CD4-positive, alpha-beta T cell treated with Interleukin-15 for 1 hour (primary cell): ENCODE measurements around the gene ERVW-1.
"Not testable (repeated sequence)": the region's sequence is repeated elsewhere in the genome, so short reads cannot be mapped to it uniquely, and the experiment has no call there.

ENCODE experiments used
- DNase-seq: peaks from one replicate; pipeline ENCODE4 v3.0.0-alpha.2; 2020

The ERVW-1 gene, protein sequence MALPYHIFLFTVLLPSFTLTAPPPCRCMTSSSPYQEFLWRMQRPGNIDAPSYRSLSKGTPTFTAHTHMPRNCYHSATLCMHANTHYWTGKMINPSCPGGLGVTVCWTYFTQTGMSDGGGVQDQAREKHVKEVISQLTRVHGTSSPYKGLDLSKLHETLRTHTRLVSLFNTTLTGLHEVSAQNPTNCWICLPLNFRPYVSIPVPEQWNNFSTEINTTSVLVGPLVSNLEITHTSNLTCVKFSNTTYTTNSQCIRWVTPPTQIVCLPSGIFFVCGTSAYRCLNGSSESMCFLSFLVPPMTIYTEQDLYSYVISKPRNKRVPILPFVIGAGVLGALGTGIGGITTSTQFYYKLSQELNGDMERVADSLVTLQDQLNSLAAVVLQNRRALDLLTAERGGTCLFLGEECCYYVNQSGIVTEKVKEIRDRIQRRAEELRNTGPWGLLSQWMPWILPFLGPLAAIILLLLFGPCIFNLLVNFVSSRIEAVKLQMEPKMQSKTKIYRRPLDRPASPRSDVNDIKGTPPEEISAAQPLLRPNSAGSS

DNA sequence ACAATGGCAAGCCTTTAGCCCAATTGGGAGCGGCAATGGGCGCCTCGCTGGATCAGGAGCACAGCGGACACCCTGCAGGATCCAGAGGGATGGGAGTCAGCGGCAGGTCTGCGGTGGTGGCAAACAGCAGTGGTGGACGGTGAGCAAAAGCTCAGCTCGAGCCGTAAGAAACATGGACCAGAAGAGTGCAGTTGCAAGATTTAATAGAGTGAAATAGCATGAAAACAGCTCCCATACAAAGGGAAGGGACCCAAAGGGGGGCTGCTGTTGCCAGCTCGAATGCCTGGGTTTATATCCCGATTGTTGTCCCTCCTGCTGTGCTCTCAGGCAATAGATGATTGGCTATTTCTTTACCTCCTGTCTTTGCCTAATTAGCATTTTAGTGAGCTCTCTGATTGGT lies at the start of gene ERVW-1:
Gene ERVW-1 (minus strand): TSS at position 266 of the 400 bp plus-strand sequence. CDS start 7,565 bp downstream, outside the sequence.
- DNase-seq: not testable (repeated sequence)

DNA sequence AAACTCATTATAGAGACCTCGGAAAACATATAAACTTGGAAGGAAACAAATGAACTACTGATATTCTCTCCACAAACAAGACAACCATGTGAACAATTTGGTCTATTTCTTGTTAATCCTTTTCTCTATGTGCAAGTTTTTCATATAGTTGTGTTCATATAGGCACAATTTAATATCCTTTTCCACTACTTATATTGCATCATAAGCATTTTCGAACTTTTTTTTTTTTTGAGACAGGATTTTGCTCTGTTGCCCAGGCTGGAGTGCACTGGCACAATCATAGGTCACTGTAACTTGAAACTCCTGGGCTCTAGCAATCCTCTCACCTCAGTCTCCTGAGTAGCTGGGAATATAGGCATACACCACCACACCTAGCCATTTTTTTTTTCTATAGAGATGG lies 45.4 kb upstream of the ERVW-1 start:
- DNase-seq: no peak

DNA sequence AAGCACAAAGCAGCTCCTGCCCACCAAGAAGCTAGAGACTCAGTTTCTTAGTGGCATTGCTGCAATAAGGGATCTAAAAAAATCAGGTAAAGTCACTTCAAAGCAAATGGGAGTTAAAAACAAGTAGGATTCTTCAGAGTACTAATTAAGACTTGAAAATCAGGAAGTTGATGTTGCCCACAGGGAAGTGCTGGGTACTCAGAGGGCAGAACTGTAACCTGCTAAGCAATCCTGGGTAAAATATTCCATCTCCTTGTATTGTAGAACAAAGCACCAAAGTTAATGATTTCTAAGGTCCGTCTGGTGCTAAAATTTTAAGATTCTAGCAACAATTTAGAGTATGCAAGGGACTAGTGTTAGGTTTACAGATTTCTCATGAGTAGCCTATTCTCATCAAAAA lies 42.3 kb upstream of the ERVW-1 start:
- DNase-seq: no peak

DNA sequence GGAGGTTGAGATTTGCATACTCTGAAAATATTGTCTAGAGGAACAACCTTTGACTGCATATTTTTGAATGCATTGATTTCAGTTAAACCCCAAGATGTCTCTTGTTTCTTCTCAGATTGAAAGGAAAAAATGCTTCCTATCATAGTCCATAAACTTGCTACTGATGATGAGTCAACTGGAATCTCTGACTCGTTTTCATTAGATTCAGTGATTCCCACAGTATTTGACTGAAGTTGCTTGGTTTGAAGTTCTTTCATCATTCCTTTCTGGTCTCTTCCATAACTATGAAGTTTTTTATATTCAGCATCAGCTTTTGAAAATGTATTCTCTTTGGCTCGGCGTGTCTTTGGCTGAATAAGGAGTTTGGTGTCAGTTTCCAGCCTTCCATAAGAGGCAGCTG lies 39.9 kb upstream of the ERVW-1 start:
- no peak for DNase-seq

DNA sequence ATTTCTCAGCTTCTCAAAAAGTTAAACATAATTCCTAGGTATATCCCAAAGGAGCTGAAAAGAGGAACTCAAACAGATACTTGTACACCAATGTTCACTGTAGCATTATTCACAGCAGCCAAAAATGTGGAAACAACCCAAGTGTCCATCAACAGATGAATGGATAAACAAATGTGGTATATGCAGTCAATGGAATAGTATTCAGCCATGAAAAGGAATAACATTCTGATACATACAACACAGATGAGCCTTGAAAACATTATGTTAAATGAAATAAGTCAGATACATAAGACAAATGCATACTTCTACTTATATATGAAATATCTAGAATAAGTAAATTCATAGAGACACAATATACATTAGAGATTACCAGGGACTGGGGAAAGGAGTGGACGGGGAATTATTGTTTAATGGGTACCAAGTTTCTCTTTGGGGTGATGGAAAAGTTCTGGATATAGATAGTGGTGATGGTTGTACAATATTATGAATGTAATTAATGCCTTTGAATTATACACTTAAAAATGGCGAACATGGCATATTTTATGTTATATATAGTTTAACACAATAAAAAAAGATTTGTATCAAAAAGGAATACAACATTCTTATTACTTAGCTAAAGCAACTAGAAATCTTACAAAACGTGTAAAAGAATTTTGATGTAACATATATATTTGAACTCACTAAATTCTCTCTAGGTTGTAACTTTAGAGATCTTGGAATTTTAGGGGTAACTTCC lies 35.6 kb upstream of the ERVW-1 start:
- no peak for DNase-seq

DNA sequence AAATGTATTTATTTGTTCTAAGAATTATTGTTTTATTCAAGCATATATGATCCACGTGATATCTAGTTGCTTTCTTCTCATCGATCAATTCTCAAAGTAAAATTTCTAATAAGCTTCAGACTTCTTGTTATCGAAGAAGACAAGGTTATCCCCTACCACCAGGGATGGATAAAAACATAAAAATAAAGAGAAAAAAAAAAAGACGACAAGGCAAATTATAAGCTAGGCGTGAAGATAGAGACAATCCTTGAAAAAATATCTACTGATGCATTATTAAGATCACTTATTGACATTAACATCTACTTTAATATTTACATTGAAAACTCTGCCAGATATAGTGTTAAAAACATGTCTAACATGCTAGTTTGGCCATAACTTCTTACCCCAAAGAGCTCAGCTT lies 31.2 kb upstream of the ERVW-1 start:
- no peak for DNase-seq

DNA sequence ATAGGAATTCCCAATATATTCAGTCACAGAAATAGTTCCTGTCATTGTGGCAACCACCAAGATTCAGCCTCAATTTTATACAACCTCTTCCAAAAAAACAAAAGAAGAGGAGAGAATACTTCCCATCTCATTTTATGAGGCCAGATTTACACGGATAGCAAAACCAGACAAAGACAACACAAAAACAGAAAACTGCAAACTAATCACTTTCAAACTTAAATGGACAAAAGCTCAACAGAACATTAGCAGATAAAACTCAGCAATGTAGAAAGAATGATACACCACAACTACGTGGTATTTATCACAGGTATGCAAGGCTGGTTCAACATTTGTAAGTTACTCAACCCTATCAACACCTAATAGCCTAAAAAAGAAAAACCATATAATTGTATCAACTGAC lies 28.6 kb upstream of the ERVW-1 start:
- DNase-seq: no peak

DNA sequence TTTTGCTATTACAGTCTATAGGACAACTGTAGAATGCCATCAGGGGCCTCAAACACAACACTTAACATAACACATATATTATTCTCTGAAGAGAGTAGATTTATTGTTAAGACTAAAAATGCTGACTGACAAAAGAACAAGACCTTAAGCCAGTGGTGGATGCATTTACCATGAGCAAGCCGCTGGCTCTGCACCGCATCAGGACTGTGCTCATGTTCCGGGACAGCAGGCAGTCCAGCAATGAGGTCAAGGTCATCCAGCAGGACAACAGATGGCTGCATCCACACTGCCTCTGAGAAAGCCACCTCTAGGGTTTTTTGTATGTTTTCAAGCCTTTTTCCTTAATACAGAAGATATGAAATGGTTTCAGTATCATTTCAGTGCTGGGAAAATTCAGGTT lies 26.8 kb upstream of the ERVW-1 start:
- no peak for DNase-seq

DNA sequence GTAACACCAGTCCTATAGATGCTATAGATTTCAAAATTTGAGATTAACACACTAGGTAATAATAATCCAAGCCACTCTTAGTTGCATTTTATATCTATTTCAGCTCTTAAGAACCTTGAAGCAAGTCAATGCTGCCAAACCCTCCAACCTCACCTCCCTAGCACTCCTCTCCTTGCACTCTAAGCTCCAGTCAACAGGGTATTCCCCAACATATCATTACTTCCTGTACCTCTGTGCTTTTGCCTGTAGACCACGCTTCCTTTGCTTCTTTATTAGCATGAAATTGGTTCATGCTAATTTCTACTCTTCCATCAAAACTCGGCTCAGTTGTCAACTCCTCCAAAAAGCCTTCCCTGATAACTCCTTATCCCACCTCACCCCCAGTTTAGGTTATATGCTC lies 26.0 kb upstream of the ERVW-1 start:
- no peak for DNase-seq

DNA sequence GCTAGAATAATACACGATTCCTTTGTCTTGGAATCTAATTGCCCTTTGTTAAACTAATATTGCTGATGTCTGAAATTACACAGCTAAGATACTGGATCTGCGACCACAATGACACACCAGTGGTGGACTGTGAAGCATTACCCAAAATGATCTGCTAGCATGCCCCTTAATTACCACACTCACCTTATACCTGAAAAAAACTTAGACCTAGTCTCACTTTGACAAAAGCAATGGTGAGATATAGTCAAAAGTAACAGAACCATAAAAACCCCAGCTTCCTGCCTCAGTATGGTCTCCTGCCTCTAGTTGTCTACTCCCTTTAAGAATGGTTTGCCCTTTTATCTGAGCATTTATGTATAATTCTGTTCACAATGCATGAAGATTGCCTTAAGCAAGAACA lies 20.8 kb upstream of the ERVW-1 start:
- no peak for DNase-seq

DNA sequence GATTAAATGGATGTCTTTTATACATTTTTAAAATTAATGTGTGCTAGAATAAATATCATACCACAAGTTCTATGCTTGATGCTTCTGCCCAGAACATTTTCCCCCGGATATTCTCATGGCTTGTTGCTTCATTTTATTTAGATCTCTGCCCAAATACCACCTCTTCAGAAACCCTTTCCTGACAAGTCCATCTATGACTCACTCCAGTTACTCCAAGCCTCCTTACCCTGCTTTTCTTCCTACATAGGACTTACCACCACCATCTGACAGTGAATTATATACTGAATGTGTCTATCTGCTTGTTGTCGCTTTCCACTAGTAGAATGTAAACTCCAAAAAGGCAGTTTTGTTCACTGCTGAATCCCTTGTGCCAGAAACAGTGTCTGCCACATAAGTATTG lies 19.1 kb upstream of the ERVW-1 start:
- no peak for DNase-seq

DNA sequence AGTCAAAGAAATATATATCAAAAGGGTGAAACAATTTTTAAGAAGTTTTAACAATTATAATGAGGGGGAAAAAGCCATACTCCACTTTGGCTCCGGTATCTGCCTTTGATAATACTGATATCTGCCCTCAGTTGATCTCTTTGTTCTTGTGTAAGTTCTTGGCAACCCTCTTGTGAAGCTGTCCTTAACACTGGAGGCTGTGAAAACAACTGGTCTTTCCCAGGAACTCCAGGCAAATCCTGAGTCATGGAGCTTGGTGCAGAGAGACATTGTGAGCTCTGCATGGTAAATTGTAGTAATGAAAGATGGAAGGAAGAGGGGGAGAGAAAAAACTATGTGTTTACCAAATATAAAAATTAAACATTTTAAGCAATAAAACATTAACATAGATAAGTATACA lies 11.9 kb upstream of the ERVW-1 start:
- no peak for DNase-seq

DNA sequence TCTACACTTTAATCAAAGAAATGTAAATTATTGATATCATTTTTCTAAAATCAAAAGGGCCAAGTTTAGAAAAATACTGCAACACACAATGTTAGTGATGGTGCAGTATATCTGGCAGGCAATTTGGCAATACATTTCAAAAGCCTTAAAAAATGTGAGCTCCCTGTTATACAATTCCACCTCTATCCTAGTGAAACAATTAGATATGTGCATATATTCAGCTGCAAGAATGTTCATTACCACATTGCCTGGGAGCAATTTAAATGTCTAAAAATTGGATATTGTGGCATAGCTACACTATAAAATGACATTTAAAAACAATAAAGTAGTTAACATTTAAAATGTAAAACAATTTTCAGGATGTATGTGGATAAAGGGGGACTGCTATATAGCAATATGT lies 10.1 kb upstream of the ERVW-1 start:
- DNase-seq: no peak

DNA sequence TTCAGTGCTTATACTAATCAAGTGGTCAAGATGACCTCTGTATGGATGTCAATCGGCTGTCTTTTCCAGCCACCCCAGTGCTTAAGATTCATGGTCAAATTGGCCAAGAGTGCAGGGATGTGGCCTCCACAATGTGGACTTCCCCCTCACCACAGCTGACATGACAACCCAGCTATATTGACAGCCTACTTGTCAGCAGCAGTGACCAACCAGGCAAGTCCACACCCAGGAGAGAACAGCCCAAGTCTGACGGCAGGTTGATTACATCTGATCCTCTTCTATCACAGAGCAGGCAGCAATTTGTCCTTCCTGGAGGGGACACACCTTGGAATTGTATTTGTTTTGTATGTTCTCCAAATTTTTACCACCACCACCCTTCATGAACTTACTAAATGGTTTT lies 8.2 kb upstream of the ERVW-1 start:
- no peak for DNase-seq

DNA sequence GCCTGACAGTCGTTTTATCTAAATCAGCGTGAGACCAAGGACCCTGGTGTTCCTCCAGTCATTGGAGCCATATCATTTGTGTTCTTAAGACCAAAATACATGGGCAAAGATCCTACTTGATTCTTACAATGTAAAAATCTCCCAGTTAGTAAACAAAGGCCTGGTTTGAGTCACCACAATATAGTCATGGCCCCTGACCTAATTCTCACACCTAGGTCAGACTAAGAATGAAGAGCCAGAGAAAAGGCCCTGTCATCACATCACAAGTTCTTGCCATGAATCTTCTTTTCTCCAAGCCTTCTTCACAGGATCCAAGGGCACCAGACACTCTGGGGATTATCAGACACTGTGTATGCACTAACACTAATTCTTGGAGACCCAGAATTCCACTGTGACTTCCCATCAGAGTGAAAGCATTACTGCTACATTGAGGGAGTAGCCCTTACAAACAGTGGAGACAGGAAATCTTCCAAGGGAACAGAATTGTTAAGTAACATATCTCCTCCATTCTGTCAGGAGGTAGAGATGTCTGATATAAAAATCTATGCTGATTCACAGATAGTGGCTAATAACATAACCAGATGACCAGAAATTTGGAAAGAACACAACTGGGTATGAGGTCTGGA lies 7.6 kb upstream of the ERVW-1 start:
- no peak for DNase-seq

DNA sequence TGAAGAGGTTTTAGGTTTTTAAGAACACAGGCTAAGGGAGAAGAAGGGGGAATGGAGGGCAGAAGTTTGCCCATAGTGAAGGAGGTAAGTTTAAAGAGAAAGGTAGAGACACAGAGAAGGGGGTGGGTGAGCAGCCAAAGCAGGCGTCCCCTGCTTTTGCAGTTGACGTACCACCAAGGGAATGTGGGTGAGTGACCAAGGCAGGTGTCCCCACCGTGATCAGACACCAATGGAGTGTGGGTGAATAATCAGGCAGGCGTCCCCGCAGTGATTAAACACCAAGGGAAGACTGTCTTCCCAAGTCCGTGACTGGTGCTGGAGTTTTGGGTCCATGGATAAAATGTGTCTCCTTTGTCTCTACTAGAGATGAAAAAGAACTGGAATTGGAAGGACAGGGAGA lies 6.5 kb upstream of the ERVW-1 start:
- not testable (repeated sequence) for DNase-seq

DNA sequence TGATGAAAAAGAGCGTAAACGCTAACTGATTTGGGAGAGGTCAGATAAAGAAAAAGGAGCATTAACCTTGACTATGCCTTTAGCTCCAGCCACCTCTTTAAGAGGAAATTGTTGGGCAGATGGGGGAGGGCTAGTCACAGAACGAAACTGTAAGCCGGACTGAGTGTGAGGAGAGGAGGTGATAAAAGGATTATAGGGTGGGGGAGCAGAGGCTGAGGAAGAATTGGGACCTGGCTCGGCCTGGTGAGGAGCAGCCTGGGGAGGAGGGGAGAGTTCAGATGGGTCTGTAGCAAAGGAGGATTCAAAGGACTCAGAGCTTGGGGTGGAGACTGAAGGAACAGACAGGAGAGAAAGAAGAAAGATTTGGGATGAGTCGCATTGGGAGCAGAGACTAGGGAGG lies 5.9 kb upstream of the ERVW-1 start:
- DNase-seq: not testable (repeated sequence)

DNA sequence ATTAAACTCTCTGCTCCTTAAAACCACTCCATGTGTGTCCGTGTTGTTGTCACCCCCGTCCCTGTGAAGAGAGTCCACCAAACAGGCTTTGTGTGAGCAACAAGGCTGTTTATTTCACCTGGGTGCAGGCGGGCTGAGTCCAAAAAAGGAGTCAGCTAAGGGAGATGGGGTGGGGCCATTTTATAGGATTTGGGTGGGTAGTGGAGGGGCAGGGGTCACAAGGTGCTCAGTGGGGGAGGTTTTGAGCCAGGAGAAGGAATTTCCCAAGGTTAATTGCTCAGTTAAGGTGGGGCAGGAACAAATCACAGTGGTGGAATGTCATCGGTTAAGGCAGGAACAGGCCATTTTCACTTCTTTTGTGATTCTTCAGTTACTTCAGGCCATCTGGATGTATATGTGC lies 1.4 kb upstream of the ERVW-1 start:
- DNase-seq: not testable (repeated sequence)

DNA sequence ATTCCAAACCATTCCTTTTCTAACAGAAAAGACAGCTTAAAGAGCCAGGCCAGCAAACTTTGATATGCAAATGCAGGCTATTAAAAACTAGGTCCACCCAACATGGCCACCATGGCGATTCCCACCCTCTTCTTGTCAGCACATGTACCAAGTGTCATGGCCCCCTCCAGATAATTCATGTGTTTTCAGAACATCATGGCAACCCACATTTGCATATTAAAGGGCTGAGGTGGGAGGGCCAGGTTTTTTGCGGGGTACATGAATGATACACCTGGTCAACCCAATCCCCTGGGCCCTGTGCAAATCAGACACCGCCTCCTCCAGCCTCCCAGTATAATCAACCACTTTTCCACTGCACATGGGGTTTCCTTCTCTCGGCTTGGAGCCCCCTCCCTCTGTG lies 965 bp upstream of the ERVW-1 start:
- no peak for DNase-seq

DNA sequence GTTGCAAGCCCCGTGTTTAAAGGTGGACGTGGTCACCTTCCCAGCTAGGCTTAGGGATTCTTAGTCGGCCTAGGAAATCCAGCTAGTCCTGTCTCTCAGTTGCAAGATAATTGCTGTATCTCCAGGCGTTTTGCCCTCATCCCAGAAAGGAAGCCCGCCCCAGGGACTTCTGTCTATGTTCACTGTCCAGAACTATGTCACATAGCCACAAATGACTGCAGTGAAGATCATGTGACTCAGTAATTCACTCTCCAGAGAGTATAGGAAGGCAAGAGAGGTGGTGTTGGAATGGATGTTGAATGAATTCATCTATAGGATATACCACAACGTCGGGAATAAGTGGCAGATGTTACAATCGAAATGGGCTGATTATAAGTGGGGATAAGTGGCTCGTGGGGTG lies 349 bp upstream of the ERVW-1 start:
- no peak for DNase-seq

DNA sequence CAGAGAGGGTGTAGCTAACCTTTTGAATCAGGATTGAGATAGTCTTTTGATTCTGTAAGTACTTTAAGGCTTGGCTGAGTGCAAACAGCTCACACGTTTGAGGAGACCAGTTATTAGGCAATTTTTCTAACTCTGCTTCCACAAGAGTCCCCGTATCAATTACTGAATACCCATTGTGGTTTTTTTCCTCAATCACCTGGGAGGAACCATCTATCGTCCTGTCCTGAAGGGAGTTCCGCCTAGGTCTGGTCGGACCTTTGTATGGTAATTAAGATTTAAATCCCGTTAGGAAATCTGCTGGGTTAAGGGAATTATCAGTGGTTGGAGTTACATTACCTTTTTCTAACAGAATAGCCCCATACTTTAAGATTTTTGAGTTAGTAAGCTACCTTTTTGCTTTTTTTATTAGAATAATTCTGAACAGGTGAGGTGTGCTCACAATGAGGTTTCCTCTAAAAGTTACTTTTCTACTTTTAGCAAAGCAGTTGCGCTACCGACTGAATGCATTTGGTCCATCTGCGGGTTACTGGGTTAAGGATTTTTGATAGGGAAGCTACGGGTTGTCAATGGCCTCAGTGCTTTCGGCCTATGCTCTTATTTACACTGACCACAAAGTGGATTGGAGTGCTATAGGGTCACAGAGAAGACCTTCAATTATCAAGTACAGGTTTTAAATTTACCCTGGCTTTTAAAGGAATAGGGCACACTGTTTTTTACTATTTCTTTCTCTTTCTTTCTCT lies 1.7 kb downstream of the ERVW-1 start:
- not testable (repeated sequence) for DNase-seq

DNA sequence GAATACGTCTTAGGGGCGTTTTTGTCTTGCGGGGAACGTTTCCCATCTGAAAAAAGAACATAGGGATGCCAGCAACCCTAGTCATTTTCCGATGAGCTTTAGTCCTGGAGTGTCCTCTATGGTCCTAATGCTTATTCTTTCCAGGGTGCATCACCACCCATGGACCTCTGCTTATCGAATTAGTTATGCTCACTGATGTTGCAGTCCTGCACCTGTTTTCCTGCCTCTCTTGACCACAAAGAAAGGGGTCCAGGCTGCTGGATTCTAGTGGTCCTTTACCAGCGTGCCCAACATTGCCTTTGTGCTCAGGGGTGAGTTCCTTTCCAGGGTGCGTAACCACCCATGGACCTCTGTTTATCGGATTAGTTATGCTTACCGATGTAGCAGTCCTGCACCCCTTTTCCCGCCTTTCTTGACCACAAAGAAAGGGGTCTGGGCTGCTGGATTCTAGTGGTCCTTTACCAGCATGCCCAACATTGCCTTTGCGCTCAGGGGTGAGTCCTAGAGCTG lies 2.4 kb downstream of the ERVW-1 start:
- DNase-seq: not testable (repeated sequence)

DNA sequence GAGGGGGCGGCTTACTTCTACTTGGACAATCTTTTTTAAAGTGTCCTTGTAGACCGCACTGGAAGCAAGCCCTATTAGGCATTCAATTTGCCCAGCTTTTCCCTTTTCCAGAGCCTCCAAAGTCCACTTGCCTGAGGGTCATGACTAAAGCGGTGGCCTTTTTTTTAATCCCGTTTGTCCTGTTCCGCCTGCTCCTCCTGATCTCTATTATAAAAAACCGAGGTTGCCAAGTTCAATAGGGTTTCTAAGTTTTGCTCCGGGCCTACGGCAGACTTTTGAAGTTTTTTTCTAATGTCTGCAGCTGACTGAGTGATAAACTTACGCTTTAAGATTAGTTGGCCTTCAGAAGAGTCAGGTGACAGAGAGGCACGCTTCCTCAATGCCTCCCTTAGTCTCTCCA lies 3.8 kb downstream of the ERVW-1 start:
- DNase-seq: not testable (repeated sequence)
